HuH-7 (cell line): Measurements from ENCODE around the gene NASP.

Experiments
- DNase-seq: peaks from one replicate; pipeline ENCODE4 v3.0.0; 2011; ENCODE audit warnings: low spot score

NASP gene

GRCh38 chr1:45583666-45584350, at the start of gene NASP:
TSS of gene NASP (plus strand) at chr1:45584041. CDS start at chr1:45584147, 106 bp downstream.
- DNase-seq: peak; percentile 83

GRCh38 chr1:45535988-45536766, 47.7 kb upstream of the NASP start:
- DNase-seq: no peak

- DNase-seq: no peak
Observed at GRCh38 chr1:45536886-45537285, 47.0 kb upstream of the NASP start.

- DNase-seq: no peak
Observed at GRCh38 chr1:45541193-45541592, 42.6 kb upstream of the NASP start.

GRCh38 chr1:45542591-45542990, 41.2 kb upstream of the NASP start:
- DNase-seq: peak; percentile 85

- peak; percentile 39 for DNase-seq
Observed at GRCh38 chr1:45543581-45544417, 40.0 kb upstream of the NASP start.

- no peak for DNase-seq
Observed at GRCh38 chr1:45544530-45544929, 39.3 kb upstream of the NASP start.

GRCh38 chr1:45545019-45545493, 38.8 kb upstream of the NASP start:
- no peak for DNase-seq

GRCh38 chr1:45545553-45546310, 38.1 kb upstream of the NASP start:
- no peak for DNase-seq

- DNase-seq: peak; percentile 80
Observed at GRCh38 chr1:45550401-45551351, 33.2 kb upstream of the NASP start, which contains the start of gene AKR1A1. TSS of gene AKR1A1 (plus strand) at chr1:45550826. CDS start at chr1:45561795, 10,969 bp downstream.

GRCh38 chr1:45551684-45552083, 32.2 kb upstream of the NASP start:
- no peak for DNase-seq

- no peak for DNase-seq
Observed at GRCh38 chr1:45552331-45552730, 31.5 kb upstream of the NASP start.

- DNase-seq: no peak
Observed at GRCh38 chr1:45554198-45554597, 29.6 kb upstream of the NASP start.

- DNase-seq: no peak
Observed at GRCh38 chr1:45557422-45557944, 26.4 kb upstream of the NASP start.

GRCh38 chr1:45563843-45564242, 20.0 kb upstream of the NASP start:
- DNase-seq: no peak

- DNase-seq: no peak
Observed at GRCh38 chr1:45566722-45567121, 17.1 kb upstream of the NASP start.

- DNase-seq: no peak
Observed at GRCh38 chr1:45567911-45568310, 15.9 kb upstream of the NASP start.

GRCh38 chr1:45568421-45568820, 15.4 kb upstream of the NASP start:
- DNase-seq: no peak

GRCh38 chr1:45569571-45569961, 14.3 kb upstream of the NASP start:
- DNase-seq: no peak

GRCh38 chr1:45569962-45570581, 13.8 kb upstream of the NASP start:
- DNase-seq: peak; percentile 59
